HG03571 (cell line): ENCODE results near the gene RAB28.

Source experiments
- ATAC-seq: cut with Tn5 transposase; IDR thresholded peaks from one replicate; pipeline ENCODE4 v1.9.1; 2021; ENCODE audit not compliant: unreplicated experiment

RAB28 gene

DNA sequence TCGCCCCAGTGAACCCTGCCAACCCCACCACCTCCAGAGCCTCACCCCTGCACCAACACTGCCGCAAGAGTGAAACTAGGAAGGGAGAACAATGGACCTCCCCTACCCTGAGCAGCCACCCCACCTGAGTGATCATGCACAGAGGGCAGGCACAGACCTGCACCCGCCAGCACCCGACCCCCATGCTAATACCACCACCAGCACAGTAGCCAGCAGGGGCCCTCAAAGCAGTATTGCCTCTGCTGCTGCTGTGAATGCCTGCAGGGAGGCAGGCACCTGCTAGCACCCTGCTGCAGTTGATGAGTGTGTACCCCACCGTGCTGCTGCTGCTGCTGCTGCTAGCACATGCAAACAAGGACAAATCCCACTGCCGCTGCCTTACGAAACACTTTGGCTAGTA is 100.1 kb downstream of the RAB28 start:
- ATAC-seq: no peak

DNA sequence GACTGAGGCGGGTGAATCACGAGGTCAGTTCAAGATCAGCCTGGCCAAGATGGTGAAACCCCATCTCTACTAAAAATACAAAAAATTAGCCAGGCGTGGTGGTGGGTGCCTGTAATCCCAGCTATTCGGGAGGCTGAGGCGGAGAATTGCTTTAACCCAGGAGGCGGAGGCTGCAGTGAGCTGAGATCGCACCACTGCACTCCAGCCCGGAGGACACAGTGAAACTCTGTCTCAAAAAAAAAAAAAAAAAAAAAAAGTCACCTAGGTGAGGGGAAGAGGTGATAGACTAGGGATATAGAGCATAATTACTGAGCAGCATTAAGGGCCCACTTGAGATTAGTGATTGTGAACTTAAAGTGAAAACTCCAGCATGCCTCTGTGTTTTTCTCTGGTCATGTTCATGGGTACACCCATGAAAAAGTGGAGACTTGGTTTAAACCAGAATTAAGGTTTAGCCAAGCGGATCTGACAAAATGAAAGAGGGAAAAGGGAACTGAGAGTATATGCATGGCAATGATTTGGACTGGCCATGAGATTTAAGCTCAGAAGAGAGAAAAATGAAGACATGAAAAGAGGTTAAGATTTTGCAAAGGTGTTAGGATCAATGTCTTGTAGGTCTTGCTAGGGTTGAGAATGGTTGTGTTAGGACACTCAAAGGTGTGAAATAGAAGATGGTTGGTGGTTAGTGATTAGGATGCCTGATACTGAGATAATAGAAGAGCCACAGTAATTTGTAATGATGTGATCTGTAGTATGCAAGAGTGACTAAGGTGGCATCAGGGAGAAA is 105.0 kb downstream of the RAB28 start:
- no peak for ATAC-seq

DNA sequence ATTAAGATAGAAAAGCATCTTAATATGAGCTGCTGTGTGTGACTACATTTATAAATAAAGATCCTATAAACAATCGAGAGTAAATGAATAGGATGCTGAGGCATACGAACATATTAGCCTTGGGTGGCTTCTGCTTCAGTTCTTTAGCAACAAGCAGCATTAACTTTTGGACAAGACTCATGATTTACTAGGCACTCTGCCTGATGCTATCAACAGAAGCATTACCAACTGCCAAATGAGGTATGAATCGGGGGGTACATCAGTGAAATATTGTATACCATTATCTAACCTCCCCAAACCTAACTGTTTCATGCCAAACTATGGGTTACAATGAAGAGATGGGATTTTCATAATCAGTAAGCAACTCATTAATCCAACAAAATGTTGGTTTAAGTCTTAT is 113.1 kb downstream of the RAB28 start:
- no peak for ATAC-seq

DNA sequence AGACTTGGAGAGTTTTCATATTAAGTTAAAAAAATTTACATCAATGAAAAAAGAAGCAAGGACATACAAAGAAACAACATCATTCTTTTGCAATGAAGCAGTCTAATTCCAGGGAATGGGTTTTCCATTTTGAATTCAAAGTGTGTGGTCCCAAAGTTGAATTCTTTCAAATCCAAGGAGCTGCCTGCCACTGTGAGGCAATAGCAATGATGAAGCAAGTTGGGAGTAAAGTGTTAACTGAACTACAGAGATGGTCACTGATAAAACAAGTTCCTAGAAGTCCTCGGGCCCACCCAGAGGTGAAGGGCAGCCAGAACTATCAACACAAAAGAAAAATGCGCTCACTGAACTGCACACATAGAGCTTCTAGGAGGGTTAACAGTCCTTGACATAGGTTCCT is 115.9 kb downstream of the RAB28 start:
- ATAC-seq: no peak

DNA sequence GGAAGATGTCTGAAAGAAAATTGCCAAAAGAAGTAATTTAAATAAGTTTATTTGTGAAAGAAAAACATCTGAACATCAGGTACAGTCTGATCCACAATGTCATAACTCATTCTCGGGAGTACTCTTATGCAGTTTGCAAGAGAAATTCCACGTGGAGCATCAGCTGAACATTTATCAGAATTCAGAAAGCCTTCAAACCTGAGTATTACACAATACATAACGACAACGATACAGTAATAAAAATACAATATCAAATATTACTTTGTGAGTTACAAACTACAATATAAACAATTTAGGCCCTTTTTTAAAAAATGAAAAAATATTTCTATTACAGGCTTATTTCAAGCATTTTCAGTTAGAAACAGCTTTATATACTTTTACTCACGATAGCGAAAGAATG is 116.4 kb downstream of the RAB28 start:
- no peak for ATAC-seq

DNA sequence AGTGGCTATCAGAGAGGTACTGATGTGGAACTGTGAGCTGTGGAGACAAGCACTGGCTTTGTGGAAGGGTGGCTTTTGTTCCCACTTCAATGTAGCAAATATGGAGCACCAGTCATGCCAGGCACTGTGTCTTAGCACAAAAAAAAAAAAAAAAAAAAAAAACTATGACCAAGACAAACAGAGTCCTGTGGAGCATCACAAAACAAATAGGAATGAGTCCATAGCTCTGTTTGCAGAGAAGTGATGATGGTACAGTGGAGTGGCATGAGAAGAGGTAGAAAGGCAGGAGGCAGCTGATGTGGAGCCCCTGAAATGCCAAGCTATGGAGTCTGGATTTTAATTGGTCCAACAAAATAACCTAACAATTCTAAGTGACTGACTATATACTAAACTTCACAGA is 116.9 kb downstream of the RAB28 start:
- no peak for ATAC-seq

DNA sequence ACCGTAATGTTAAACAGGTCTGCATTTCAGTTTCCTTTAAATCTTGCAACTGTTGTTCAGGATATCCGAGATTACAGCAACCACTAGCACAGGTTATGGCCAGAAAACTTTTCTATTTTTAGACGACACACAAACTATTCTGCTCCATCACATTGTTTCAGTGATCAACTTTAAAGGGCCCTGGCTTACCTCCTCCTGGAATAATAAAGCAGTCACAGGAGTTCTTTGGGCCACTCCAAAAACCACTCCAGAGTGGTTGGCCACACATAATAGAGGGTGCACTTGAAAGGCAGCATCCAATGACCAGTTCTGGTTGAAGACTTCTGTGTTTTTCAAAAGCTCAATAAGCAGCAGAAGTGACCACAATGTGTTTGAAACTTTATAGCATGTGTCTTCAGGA is 118.9 kb downstream of the RAB28 start:
- no peak for ATAC-seq

DNA sequence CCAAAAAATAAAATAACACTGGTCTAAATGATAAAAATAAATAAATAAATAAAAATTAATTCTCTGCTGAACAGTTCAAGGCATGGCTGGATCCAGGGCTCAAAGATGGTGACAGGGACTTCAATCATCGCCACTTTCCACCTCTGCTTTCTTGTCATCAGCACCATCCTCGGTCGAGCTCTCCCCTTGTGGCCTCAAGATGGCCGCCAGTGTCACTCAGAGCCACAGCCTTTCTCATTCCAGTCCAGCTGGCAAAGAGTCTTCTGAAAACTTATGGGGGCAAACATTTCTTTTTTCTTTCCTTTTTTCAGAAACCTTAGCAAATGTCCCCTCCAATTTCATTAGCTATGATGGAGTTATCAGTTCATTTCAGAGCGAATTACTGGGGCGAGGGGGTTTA is 119.5 kb downstream of the RAB28 start:
- no peak for ATAC-seq

DNA sequence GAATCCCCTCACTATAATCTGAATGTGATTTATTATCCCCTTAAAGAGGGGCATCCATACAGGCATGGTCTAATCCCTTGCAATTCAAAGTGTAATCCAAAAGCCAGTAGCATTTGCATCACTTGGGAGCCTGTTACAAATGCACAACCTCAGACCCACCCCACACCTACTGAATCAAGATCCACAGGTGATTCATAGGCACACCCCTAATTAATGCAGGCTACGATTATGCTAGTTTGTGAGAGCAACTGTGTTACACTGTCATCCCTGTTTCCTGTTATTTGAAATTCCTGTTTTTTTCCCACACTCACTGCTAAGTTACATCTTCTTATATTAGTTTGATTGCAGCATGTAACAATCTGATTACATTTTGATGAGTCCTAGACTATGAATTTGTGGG is 120.0 kb downstream of the RAB28 start:
- ATAC-seq: no peak

DNA sequence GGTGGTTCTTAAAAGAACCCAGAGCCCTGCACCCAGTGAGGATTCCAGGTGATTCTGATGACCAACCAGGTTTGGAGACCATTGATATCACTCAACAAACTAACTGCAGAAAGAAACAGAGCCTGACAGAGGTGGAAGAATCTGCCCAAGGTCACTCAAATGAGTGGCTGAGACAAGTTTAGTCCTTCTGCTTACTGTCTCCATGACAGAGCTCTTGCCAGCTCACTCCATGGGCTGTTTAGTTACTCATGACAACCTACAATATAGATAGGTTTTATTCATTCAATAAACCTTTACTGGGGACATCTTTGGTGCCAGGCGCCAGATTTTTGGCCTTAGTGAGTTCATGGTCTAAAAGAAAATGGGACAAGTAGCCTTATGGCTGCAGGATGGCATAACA is 124.3 kb downstream of the RAB28 start:
- ATAC-seq: no peak

DNA sequence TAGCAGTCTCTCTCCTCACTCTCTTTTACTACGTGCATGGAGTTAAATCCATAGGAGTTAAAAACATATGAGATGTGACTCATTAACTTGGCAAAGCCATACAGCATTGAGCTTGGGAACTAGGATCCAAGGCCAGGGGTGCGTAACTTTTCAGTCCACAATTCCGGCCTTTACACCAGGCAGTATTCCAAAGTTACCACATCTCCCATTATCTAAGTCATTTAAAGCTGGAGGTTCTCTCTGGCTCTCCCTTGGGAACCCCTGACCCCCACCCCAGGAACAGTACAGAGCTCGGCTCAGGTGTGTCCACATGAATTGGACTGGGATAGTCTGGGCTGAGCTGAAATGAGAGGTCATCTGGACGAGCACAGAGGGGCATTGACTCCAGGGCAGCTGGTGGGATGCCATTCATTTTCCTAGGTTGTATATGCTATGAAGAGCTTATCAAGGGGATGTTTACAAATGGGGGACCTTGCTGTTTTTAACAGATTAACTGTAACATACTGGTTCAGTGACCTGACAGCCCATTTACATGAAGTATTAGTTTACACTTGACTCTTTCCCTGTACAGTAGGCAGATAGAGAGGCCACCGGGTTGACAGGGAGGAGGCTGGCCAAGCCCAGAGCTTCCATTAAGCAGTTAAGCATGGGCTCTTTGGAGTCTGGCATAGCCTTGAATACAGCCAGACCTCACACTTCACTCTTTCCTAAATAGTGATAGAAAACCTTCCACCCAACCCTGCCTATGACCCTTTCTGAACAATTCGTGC is 128.8 kb downstream of the RAB28 start:
- no peak for ATAC-seq

DNA sequence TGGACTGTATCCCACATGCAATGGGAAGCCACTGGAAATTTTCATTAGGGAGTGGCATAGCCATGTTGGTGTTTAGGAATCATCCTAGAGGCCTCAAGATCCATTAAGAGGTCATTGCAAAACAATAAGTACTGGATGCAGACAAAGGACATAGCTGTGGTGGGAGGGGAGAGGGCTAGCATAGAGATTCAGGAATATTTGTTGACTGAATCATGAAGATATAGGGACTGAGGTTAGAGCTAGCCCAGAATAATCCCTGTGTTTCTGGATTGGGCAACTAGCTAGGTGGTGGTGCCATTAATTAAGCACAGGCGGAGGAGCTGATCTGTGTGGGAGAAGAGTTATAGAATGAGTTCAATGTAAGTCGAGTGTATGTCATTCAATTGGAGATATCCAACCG is 135.0 kb downstream of the RAB28 start:
- no peak for ATAC-seq

DNA sequence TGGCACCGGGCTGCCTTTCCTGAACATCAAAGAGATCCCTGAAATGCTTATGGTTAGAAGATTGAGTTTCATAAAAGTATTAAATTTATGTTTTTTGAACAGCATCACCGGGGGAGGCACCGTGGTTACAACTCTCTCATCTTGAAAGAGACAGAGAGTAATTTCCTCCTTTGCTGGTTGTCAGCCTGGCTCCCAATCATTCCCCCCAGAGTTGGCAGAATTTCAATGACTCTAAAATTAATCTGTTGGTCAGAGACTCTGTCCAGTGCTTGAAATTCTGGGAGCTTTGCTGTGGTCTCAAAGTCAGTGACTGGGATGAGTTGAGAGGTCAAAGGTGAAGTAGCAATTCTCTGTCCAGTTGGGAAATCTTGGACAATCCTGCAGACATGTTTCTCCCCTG is 135.9 kb downstream of the RAB28 start:
- ATAC-seq: no peak

DNA sequence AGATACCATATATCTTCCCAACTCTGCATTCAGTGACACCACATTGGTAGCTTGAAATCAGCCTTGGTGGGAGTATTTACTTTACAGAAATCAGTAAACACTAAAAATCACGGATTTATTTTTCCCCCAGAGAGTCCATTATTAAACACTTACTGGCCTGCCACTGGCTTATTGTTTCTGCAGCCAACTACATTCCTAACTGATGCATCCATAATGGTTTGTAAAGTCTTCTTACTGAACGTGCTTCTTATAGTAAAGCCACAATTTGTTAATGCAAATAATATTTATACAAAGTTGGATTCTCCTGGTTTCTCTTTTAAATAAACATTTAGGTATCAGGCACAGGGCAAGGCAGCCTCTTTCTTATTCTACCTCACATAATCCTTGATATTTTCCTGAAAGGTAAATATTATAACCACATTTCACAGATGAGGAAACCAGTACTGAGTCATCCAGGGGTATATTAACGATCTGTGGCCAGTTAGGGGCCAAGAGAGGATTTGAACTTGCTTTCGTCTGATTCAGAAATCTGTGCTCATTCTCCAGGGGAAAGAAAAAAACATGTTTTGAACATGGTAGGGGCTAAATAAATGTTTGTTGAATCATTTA is 136.5 kb downstream of the RAB28 start:
- no peak for ATAC-seq

DNA sequence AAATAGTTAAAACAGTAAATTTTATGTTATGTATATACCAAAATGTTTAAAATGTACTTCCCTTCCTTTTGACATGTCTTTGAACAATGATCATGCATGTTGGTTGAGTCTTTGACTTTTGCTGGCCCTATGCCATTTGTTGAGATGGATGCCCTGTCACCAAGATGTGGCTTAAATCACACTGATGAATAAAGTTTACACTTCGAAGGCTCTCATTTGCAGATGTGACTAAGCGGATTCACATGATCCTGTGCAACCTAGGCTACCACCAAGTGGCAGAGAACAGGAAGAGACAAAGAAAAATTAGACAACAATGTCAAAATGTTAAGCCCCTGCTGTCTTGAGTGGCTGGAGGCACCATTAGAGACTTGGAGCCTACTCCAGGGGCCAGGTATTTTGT is 139.9 kb downstream of the RAB28 start:
- no peak for ATAC-seq

DNA sequence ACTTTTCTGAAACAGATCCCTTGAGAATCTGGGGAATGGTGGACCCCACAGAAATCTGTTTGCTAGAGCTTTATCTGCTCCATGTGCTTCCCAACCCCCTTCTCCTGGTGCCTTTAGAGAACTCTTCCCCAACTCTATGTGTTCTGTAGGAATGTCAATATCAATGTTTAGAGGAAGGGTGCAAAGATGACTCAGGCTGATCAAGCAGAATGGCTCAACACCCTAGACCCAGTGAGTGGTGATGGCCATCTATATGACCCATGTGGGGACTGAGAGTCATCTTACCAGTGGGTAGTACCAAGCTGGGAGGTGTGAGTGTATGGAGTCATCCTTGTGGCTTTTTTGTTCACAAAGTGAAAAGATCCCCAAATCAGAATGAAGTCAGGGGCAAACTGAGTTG is 143.5 kb downstream of the RAB28 start:
- no peak for ATAC-seq

DNA sequence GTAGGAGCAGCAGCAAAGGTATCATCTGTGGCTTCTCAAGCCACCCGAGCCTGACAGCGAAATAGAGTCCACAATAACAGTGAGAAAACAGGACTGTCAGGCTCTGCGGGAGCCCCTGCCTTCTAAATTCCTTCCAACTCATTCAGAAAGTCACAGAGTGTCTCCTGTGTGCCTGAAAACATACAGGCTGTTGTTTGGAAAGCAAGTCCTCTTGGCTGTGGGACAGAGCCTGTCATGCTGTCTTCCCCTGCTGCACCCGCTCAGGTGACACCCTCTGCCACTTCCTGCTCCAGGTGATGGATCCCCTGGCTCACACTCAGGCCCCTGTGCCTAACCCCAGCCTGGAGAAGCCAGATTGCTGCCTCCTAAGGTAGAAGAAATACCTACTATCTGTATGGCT is 152.3 kb downstream of the RAB28 start:
- ATAC-seq: no peak

DNA sequence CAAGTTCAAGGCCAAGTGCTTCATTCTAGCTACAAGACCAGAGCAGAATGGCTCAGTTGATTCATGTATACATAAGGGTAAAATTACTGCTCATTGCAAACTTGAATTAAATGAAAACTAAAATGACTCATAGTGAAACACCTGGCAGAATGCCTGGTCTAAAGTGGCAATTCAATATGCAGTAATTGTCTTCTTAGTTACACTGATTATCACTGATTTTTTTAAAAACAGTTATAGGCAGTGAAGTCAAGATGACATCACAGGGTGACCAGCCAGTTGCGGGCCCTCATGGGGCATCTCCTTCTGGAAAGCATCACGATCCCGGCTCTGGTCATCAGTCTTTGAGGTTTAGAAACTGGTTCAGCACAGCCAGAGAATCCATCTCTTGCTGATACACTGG is 154.2 kb downstream of the RAB28 start:
- no peak for ATAC-seq

DNA sequence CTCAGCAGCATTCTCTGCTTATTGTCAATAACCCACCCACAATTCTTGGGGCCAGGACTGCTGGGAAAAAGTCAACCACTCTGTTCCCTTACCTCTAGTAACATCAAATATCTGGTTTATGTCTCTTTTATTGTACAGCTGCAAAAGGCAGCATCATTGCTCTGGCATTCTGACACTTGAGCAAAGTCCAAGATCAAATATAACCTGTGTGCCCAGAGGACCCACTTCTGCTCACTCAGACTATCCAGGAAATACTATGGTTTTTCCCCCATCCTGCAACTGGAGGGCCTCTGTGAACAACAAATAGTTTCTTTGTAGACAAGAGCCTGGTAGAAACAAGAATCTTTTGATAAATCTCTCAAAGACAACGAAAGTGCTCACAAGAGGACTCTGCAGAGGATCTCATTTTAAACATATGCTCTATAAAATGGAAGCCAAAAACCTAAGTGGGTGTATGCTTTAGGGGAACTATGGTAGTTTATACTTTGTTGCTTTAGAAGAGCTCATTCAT is 154.7 kb downstream of the RAB28 start:
- no peak for ATAC-seq

DNA sequence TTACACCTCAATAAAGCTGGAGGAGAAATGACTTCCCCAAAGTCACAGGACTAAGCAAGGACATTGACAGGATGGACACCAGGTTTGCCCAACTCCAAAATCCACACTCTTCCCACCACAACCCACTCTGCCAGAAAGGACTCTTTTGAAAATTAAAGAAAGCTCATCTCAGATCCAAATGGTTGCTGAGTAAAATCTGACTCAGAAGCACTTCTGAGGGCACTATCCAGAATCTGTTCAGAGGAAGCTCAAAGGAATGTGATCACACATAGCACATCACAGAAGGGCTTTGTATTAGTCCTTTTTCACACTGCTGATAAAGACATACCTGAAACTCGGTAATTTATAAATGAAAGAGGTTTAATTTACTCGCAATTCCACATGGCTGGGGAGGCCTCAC is 155.5 kb downstream of the RAB28 start:
- ATAC-seq: no peak

DNA sequence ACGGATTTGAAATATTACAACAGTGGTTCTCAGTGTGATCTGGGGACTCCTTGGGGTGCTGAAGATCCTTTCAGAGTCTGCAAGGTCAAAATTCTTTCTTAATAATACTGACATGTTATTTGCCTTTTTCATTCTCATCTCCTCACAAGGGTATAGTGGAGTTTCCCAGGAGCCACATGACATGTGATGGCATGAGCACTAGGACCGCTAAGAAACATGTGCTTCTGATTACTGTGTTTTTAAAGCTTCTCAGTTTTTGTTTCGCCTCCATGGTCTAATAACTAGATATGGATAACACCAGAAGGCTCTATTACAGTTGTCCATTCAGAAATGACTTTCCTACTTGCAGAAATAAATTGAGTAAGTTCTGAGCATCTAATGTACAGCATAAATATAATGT is 156.1 kb downstream of the RAB28 start:
- ATAC-seq: no peak

DNA sequence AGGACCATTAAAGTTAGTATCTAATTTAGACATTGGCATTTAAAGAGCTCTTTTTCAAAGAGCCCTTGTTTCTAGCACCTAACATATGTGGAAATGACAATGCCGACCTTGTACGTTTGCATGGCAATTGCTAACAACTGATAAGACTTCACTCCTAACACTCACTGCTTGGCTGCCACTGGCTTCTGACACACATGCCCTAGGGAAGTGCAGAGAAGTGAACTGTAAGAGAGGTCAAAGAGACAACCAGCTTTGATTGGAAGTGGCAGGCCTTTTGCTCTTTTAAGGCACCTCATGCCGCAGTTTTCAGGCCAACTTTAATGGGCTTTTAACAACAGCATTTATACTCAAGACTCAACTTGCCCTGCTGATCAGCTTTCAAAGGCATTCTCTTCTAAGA is 158.4 kb downstream of the RAB28 start:
- no peak for ATAC-seq
